Osteoblast (primary cell): ENCODE measurements around the gene NENF. TPM values are rescaled to one million over a fixed set of nuclear protein-coding genes. Genes with fewer than 3 reads are reported as not detected.

Experiments used
- DNase-seq: peaks from one replicate; pipeline ENCODE4 v3.0.0; 2011; ENCODE audit warnings: low spot score, mixed read lengths; ENCODE audit not compliant: insufficient read length; ENCODE audit errors: missing footprints
- H2AFZ ChIP-seq: 2 replicates; pipeline ENCODE4 v1.6.0; 2011; ENCODE audit warnings: mild to moderate bottlenecking, low read length
- H3K27ac ChIP-seq: 2 replicates; pipeline ENCODE4 v1.5.1; 2011; ENCODE audit warnings: mild to moderate bottlenecking, low read depth, low read length, moderate library complexity
- H3K27me3 ChIP-seq: 2 replicates; pipeline ENCODE4 v1.6.0; 2012; ENCODE audit warnings: mild to moderate bottlenecking, control low read depth, inconsistent platforms, low read length, moderate library complexity; ENCODE audit not compliant: insufficient read depth
- H3K36me3 ChIP-seq: 2 replicates; pipeline ENCODE4 v1.5.1; 2011; ENCODE audit warnings: mild to moderate bottlenecking, low read length, control low read depth, moderate library complexity; ENCODE audit not compliant: insufficient read depth
- H3K4me1 ChIP-seq: 2 replicates; pipeline ENCODE4 v1.5.1; 2011; ENCODE audit warnings: mild to moderate bottlenecking, low read length, control low read depth, moderate library complexity; ENCODE audit not compliant: insufficient read depth
- H3K4me2 ChIP-seq: 2 replicates; pipeline ENCODE4 v1.6.0; 2011; ENCODE audit warnings: mild to moderate bottlenecking, low read length; ENCODE audit not compliant: insufficient read depth
- H3K4me3 ChIP-seq: fragments of 200-600 bp; sonication (generic); 3 replicates; pipeline ENCODE4 v1.5.1; 2012; ENCODE audit warnings: mild to moderate bottlenecking, low read length, inconsistent platforms; ENCODE audit not compliant: insufficient read depth
- H3K79me2 ChIP-seq: 2 replicates; pipeline ENCODE4 v1.6.0; 2012; ENCODE audit warnings: mild to moderate bottlenecking, low read length, control low read depth, inconsistent platforms; ENCODE audit not compliant: insufficient read depth
- H3K9me3 ChIP-seq: 2 replicates; pipeline ENCODE4 v1.5.1; 2011; ENCODE audit warnings: low read depth, low read length, control low read depth
- H4K20me1 ChIP-seq: 2 replicates; pipeline ENCODE4 v1.6.0; 2012; ENCODE audit warnings: mild to moderate bottlenecking, low read length, control low read depth; ENCODE audit not compliant: insufficient read depth
- CTCF ChIP-seq: IDR thresholded peaks from 2 replicates; pipeline ENCODE4 v1.5.1; 2011; ENCODE audit warnings: mild to moderate bottlenecking, low read depth, low read length, moderate library complexity; ENCODE audit errors: extremely low read depth
- total RNA-seq: library from RNA; depleted of rRNA; stranded (reverse); fragments of >200 nt; gene quantifications from 2 replicates; pipeline ENCODE4 v1.2.3, GENCODE V29; 2012

The NENF gene
- total RNA-seq, 1 donor: 33.7 TPM

GRCh38 chr1:212460376-212460775 is 27.7 kb downstream of the NENF start:
- H2AFZ ChIP-seq: no peak overlapping the region
- no peaks in the 10 kb centered on the region for H4K20me1 ChIP-seq
- no peak overlapping the region for H3K4me3 ChIP-seq
- no peaks in the 10 kb centered on the region for H3K27me3 ChIP-seq
- no peak for DNase-seq
- H3K4me1 ChIP-seq: peaks cover 6% of the 10 kb centered on the region
- no peaks in the 10 kb centered on the region for H3K36me3 ChIP-seq
- H3K79me2 ChIP-seq: no peaks in the 10 kb centered on the region
- TF ChIP-seq CTCF: no peak
- no peak overlapping the region for H3K4me2 ChIP-seq
- H3K27ac ChIP-seq: no peak overlapping the region
- H3K9me3 ChIP-seq: peaks cover 5% of the 10 kb centered on the region

- H3K79me2 ChIP-seq: no peaks in the 10 kb centered on the region
- no peaks in the 10 kb centered on the region for H4K20me1 ChIP-seq
- peaks cover 5% of the 10 kb centered on the region for H3K9me3 ChIP-seq
- no peaks in the 10 kb centered on the region for H3K36me3 ChIP-seq
- no peak for DNase-seq
- H3K27ac ChIP-seq: no peak overlapping the region
- no peak overlapping the region for H3K4me3 ChIP-seq
- no peak overlapping the region for H3K4me2 ChIP-seq
- no peaks in the 10 kb centered on the region for H3K27me3 ChIP-seq
- H2AFZ ChIP-seq: no peak overlapping the region
- no peak for TF ChIP-seq CTCF
- no peaks in the 10 kb centered on the region for H3K4me1 ChIP-seq
These were observed 29.4 kb downstream of the NENF start for GRCh38 chr1:212461916-212462660.

- Histone ChIP-seq H4K20me1 (no peaks in the 10 kb centered on the region), H3K4me1 (no peaks in the 10 kb centered on the region), H3K79me2 (no peaks in the 10 kb centered on the region)
These were observed 31.0 kb downstream of the NENF start for GRCh38 chr1:212463565-212464285.

More at GRCh38 chr1:212463565-212464285, 31.0 kb downstream of the NENF start:
- H3K27ac ChIP-seq: no peak overlapping the region
- DNase-seq: no peak
- H3K4me2 ChIP-seq: no peak overlapping the region
- H3K27me3 ChIP-seq: no peaks in the 10 kb centered on the region
- no peak overlapping the region for H3K4me3 ChIP-seq
- no peak overlapping the region for H2AFZ ChIP-seq
- TF ChIP-seq CTCF: no peak
- H3K9me3 ChIP-seq: no peaks in the 10 kb centered on the region
- no peaks in the 10 kb centered on the region for H3K36me3 ChIP-seq
